Measurements from ENCODE around the gene FTO. TPM values are rescaled to one million over a fixed set of nuclear protein-coding genes. Genes with fewer than 3 reads are reported as not detected.

FTO gene
- polyA plus RNA-seq, 4 donors, result 81.9 to 101 (median 98.3) TPM

DNA sequence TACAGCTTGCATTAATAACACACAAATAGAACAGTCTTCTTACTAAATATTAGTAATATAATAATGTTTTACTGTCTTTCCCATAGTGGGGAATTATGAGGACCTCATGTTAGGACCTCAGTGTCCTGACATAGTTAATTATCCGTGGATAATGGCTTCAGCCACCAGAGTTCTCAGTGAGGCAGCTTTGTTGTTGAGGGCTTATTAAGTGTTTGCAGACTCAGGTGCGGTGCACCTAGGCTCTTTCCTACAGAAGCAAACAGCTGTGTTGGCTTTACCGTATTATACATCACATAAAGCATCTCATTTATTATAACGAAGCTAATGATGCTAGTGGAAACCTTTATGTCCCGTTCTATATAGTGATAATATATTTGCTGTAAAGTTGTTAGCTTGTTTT, 246.7 kb downstream of the FTO start:
- DNase-seq (ENCODE audit: low read depth in 4 of 4, low spot score in 3 of 4), result no peak

DNA sequence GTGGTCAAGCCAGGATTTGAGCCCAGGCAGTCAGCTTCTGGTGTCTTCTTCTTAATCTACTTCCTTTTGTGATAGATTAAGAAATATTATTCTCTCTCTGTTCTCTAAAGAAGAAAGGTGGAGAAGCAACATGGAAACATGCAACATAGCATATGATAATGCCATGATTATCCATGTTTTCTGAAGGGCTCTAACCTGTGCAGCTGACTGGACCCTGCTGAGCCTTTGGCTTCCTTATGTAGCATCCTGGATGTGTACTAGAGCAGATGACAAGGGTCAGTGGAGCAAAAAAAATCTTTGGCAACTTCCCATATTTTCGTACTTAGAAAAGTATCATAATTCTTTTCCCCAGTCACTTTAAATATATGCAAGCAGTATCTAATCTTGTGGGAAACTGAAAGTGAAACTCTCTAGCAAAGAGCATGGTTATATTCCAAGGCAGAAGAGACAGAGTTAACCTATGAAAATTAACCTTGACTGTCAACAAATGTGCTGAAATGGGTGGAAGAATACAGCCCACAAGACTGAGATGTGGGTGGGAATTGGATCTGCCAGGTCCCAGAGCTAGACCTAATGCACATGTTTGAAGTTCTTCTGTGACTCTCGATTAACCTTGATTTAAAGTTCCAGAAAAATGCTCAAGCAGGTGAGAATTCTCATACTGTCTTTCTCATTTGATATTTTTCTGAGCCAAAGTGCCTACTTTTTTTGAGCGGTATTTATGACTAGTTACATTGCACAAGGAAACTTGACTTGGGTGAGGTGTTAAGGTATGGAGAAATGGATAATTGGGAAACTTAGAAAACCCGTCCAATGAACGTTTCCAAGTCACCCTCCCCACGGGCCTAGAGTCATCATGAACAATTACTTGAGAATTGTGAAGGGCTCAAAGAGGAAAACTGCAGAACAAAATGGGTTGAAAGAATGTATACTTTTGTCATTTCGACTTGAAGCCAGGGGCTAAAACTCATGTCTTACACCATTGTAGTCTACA, 248.6 kb downstream of the FTO start:
- DNase-seq (ENCODE audit: low read depth in 4 of 4, low spot score in 3 of 4), result peak in 2 of 4 donors; percentile 16 to 28

DNA sequence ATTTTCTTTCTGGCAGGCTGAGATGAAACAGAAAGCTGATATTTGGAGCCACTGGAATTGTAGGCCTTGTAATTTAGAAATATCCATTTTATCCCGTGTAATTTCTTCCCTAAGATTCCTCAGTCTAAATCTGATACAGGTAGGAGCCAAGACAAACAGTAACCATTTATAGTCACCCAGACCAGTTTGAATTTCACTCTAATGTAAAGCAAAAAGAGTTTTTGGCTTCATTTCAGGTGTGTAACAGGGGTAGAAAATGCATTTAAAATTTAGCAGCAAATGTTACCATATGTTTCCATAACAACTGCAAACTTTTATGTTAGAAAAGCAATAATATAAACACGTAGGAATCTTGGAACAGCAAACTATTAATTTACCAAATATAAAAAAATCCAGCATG, 249.4 kb downstream of the FTO start:
- DNase-seq (ENCODE audit: low read depth in 4 of 4, low spot score in 3 of 4), result no peak

DNA sequence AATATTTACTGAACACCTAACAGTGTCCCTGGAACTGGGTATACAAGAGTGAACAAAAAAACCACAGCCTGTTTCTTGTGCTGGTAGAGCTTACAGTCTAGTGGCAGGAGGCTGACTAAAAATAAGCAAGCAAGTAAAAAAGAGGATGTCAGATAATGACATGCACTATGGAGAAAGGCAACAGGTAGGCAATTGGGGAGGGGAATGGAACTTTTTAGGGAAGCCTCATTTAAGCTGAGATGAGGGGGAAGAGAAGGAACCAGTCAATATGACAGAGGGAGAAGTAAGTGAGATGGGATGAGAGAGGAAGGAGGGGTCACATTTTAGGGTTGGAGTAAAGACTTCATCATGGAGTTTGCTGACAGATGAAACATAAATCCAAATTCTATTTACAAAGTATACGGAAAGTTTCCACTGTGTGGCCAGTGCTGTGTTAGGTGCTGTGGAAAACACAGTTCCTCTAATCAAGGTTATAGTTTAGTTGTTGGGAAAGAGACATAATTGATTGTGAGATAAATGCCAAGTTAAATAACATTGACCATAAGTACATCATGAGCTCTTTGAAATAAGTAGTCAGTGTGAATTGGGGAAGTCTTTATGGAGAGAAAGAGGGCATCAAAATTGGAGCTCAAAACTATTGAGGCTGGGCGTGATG, 251.4 kb downstream of the FTO start:
- no peak for DNase-seq (ENCODE audit: low read depth in 4 of 4, low spot score in 3 of 4)

DNA sequence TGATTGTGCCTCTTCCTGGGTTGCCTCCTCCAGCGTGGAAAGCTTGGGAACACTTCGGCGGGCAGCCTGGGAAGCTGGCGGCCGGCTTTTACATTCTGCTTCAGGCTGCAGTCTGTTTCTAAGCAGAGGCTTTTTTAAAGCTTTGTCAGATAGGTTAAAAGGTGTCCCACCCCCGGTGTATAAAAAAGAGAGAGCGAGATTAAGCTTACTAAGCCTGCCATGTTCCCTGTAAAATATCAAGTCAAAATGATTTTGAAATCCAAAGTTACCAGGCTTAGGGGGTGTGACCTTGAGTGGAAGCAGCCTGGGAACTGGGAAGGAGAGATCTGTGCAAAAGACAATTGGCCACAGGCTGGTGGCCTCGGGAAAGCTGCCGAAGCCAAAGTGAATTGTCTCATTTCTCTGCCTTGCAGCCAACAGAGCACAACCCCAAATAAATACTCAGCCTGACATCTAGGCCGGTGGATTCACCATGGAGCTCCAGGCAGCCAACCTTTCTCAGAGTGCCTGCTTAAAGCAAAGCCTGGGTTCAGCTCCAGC, 254.5 kb downstream of the FTO start:
- DNase-seq (ENCODE audit: low read depth in 4 of 4, low spot score in 3 of 4), result no peak

DNA sequence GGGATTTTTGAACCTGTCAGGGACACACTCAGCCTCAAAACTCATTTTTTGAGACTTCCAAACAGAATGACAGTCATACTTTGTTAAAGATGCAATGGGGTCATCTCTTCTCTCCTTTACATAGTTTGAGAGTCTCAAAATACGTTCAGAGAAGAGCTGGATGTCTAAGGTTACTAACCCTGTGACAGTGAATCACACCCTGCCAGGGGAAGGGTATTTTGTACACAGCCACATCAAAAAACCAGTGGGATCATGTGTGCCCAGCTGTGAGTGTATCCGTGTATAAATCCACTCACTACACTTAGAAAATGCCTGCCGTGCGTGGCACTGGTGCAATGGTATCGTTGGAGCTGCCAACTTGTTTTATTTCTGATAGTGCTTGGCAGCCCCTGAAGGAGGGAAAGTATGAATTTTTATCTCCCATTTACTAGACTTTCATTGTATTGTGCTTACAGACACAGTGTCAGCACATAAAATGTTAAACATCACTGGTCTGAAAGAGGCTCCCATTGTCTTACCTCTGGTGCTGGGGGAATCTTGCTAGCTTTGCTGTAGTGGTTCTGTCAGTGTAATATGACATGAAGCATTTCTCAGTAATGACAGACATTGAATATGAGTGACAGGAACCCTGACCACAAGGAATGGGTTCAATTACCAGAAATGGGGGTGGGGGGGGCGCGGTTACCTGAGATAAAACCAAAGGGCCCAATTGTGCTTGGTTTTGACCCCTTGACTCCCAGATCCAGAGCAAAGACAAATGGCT, 256.3 kb downstream of the FTO start:
- no peak for DNase-seq (ENCODE audit: low read depth in 4 of 4, low spot score in 3 of 4)

DNA sequence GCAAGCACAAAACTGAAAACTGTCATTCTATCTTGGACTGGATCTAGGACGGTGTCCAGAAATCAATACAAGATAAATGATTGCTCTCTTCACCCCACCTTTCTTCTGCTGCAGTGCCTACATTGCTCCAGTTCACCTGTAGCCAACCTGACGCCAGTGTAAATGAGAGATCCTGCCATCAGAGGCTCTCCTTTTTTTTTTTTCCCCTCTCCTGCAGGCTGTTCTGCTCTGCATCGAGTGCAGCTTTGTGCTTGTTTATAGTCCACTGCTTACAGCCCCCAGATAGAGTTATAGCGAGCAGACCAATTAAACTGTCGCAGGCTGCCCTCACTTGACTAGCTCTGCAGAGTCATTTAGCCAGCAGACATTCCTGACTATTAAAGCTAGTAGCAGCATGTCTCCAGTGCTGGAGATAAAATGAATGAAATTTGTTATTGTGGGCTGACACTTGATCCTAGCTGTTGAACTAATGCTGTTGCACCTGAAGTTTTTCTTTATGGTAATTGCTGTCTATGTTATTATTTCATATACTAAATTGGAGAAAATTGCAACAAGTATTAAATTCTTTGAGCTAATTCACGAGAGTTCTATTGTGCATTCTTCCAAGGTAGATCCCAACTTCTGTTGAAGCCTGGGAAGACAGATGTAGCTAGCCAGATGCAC, 257.1 kb downstream of the FTO start:
- peak; percentile 34 to 65 (median 56) for DNase-seq (ENCODE audit: low read depth in 4 of 4, low spot score in 3 of 4)

DNA sequence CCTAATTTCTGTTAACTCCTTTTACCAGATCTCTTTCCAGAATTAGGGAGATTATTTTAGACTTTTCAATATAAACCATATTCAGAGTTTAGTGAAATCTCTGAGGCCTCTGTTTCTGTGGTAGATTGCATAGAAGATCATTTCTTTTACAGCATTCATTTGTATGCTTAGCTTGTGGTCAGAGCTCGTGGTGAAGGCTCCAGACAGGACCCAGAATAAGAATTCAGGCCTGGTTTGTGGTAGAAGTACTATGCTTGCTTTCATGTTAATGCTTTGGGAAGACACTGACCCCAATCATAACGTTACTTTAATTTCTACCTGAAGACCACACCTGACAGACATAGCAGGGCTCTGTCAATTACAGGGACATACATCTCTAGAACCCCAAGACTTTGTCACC, 258.1 kb downstream of the FTO start:
- DNase-seq (ENCODE audit: low read depth in 4 of 4, low spot score in 3 of 4), result no peak

DNA sequence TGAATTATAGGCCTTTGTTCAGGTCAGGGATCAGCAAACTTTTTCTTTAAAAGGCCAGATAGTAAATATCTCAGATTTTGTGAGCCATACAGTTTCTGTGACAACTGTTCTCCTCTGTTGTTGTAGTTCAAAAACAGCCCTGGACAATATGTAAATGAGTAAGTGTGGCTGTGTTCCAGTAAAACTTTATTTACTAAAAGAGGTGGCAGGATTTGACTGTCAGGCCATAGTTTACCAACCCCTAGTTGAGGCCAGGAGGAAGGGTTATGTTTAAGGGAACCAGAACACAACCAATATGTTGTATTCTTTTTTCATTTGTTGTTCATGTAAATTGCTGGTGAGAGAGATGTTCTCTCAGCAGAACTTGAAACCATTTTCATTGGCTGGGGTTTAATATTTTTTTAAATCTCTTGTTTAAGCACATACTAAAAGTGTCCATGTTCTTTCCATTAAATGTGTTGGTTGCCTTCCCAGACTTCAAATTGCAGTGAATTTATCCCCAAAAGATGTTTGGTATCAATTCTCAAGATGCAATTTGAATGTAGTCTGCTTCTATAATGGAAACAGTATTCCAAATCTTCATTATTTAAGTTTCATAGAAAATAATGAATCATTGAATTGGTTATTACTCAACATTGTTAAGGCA, 260.3 kb downstream of the FTO start:
- DNase-seq (ENCODE audit: low read depth in 4 of 4, low spot score in 3 of 4), result no peak

DNA sequence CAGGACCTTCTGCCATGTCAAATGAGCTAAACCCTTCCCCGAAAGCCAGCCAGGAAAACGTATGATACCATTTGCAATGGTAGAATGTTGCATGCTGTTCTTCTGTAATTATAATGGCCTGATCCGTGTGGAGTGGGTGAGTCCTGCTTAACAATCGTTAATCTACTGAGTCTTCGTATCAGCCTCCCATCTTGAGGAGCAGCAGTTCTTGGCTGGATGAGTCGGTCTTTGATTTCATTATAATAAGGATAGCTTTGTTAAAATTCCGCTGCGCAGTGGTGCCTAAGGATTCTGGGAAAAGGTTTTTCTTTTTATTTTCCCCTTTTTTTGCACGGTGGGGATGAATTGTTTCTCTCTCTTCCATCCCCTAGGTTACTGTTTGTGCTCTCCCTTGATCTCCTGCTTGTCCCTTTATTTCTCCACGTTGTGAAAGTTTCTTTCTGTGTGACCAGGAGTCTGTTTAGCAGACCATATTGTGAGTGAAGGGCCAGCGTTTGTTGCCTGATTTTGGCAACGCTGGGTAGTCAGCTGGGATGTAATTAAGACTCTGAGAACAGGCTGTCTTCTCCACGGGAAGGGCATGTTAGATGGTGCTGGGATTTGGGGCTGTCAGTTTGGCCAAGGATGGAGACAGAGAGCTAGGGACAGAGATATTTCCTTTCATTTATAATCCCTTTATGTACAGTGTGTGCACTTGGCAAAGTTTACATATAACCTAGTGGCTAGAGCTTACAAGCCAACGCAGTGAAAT, 263.0 kb downstream of the FTO start:
- DNase-seq (ENCODE audit: low read depth in 4 of 4, low spot score in 3 of 4), result no peak

DNA sequence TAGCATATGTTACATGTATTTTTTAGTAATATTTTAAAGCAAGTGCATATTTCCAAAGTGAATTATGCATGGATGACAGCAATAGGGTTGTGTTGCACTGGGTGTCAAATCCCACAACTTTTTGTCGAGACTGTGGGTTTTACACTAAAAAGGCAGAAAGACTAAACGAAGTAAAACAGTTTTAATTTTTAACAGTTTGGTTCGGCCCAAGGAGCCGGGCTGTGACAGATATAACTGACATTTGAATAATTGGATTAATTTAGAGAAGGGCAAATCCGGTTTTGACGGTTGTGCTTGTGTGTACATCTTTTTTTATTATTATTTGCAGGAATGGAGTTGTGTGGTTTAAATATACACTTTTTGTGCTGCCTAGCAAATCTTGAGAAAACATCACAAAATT, 263.6 kb downstream of the FTO start:
- DNase-seq (ENCODE audit: low read depth in 4 of 4, low spot score in 3 of 4), result no peak

DNA sequence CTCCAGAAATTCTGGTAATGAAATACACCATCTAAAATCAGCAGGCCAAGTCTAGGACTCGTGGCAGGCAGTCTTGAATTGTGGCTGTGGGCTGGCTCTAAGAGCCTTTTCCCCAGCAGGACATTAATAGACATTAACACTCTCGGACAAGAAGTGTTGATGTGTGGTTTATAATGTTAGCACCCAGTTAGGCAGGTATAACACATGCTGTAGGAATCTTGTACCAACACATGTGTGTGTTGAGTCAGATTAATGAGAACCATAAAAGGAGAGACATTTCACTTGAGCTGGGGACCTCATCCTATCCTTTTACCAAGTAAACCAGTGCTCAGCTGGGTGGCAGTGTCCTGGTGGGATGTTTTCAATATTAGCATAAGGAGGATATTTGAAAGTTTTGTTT, 264.5 kb downstream of the FTO start:
- DNase-seq (ENCODE audit: low read depth in 4 of 4, low spot score in 3 of 4), result no peak

DNA sequence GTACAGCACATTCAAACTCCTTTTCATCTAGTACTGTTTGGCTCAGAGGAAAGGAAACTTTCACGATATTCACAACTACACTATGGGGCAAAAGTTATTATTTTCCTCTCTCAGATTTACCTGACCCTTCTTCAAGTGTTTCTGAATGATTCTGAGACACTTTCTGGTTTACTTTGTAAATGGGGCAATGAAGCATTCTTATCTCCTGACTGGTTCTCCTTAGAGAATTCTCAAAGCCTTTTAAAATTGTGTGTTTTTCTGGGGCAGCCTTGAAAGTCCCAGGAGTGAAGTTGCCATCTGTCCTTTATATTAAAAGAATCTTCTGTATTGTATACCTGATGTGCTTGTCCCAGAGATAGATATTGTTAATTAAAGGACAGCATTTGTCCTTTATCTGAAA, 264.9 kb downstream of the FTO start:
- DNase-seq (ENCODE audit: low read depth in 4 of 4, low spot score in 3 of 4), result no peak

DNA sequence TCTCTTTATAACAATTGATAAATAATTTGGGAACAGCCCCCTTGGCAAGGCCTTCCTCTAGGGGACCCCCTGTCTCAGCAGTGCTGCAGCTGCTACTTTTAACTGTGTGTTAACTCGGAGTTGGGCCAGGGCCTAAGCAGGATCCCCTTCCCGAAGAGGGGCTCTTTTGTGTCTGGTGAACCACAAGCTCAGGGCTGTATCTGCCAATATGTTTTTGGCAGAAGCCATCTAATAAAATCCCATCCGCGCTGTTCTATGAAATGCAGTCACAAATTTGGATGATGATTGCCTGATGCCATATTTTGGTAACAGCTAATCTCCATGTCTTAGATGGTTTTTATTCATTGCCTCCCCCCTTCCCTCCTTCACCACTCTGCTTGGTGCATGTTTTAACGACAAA, 267.7 kb downstream of the FTO start:
- no peak for DNase-seq (ENCODE audit: low read depth in 4 of 4, low spot score in 3 of 4)

DNA sequence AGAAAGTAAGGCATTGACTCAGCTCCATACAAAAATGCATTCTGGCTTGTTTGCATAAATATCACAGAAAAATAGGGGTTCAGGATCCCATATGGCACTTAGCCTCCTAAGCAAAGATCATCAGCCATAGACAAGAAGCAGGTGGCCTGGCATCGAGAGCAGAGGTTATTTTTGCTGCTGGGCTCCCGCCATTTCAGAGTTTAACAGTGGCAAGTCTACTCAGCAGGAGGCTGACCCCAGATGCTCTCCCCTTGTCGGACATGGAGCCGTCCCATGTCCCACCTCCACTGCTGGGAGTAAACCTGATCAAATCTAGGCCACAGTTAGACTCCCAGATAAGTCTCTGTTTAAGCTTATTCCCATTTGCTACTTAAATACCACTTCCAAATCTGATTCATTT, 269.1 kb downstream of the FTO start:
- no peak for DNase-seq (ENCODE audit: low read depth in 4 of 4, low spot score in 3 of 4)

DNA sequence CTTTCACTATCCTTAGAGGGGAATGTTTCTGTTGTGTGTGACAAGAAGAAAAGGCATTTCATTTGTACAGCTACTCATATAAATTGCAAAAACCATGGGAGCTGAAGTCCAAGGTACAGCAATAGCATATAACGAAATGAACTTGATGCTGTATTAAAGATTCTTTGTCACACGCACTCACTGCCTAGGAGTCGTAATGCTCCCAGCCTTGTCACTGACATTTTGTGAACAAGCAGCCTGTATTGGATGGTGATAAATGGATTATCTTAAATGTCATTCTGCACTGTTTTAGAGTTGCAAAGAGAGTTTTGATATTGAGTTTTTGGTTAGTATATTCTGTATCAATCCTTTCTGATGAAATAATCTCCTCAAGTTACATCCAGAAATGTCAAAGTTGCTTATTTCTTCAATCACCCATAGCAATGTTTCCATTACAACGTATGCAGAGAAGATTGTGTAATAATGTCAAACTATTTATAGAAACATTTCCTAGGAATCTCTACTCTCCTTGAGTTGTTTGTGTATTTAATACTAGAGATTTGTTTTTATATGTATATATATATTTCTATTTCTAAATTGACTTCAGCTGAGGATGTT, 270.6 kb downstream of the FTO start:
- no peak for DNase-seq (ENCODE audit: low read depth in 4 of 4, low spot score in 3 of 4)

DNA sequence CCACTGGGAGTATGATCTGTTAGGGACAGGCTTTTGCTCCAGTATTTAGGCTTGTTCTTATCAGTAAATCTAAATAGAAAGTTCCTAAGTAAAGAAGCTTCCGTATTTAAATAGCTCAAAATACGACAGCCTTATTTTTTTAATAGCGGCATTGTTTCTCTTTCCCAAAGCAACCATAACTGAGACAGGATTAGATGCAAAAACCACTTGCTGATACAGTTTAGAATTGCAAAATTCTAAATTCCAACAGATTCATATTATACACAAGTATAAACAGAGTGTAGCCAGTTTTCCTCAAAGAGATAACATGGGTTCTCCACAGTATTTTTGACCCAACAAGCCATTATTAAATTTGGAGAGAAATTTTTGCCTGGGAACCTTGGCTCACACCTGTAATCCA, 276.7 kb downstream of the FTO start:
- DNase-seq (ENCODE audit: low read depth in 4 of 4, low spot score in 3 of 4), result no peak

DNA sequence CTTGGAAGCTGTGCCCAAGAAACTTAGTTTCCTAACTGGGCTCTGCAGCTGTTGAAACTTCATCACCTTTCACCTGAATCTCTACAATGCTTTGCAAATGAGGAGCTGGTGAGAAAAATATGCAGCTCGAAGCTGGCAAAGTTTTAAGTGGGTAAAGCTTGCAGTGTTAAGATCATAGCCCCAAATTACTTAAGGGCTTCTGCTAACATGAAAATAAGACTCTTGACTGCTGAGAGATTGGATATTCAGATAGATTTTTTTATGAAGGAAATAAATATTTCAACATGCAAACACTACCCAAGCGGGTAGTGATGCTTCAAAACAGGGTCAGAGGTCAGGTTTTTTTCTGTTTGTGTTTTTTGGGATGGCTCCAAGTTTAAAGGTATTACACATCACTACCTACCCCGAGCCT, 278.7 kb downstream of the FTO start:
- DNase-seq (ENCODE audit: low read depth in 4 of 4, low spot score in 3 of 4), result no peak

DNA sequence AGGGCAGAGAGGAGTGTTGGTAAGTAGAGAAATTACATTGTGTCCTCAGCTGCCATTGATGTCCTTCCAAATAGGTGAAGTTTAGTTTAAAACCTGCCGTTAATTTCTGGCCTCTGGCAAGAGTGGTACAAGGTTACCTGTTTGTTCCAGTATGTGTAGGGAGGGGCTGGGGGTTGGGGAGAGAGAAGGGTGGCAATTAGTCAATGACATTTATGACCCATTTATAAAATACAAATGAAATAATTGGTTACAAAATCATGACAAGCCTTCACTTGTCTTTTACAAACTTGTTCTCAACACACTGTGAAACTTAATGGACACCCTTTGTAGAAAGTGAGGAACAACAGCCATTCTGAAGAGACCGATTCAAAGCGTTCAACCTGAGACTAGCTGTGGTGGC, 281.0 kb downstream of the FTO start:
- DNase-seq (ENCODE audit: low read depth in 4 of 4, low spot score in 3 of 4), result no peak

All from right renal pelvis (tissue), 4 donors.